Adrenal gland (tissue), 5 donors: ENCODE measurements around the gene SAT2.

Experiments
- CTCF ChIP-seq, 6 experiments: fragments of 450-650 bp in 4 of 6; fragments of 200-600 bp in 2 of 6; sonication (generic) in 1 of 6; IDR thresholded peaks; 1 replicate in 5 of 6; 2 replicates in 1 of 6; pipeline versions ENCODE4 v1.5.1 to v1.8.0; 2016 to 2021; ENCODE audit warnings: antibody characterized with exemption in 6 of 6, mild to moderate bottlenecking in 2 of 6, moderate library complexity in 1 of 6
- POLR2A ChIP-seq, 2 donors: fragments of 450-650 bp; IDR thresholded peaks; one replicate each; pipeline ENCODE4 v1.6.1; 2017; ENCODE audit warnings: antibody characterized with exemption in 2 of 2, mild to moderate bottlenecking in 2 of 2, moderate library complexity in 1 of 2
- donor health status: DM: no; HTN: no; CAD: no.

DNA sequence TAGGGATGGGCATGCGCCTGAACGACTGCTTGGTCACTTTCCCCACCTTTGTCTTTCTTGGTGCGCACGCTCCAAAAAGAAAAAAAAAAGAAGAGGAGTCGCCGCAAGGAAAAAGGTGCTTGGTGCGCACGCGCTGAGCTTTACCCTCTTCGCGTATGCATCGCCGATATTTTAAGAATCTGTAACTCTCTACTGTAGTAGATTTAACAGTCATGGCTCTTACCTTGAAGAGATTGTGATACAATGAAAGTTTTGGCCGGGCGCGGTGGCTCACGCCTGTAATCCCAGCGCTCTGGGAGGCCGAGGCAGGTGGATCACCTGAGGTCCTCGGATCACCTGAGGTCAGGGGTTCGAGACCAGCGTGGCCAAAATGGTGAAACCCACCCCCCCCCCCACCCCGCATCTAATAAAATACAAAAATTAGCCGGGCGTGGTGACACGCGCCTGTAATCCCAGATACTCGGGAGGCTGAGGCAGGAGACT is 12.3 kb downstream of the SAT2 start:
- TF ChIP-seq CTCF (IDR thresholded peaks at IDR 0.05) (no peak), POLR2A (IDR thresholded peaks at IDR 0.05) (no peak)
